HG03469 (cell line): ENCODE measurements around the gene ZFP36.

Experiments
- ATAC-seq: cut with Tn5 transposase; IDR thresholded peaks from one replicate; pipeline ENCODE4 v1.9.1; 2021; ENCODE audit warnings: mild to moderate bottlenecking, moderate library complexity, moderate number of reproducible peaks; ENCODE audit not compliant: unreplicated experiment

ZFP36 gene

GRCh38 chr19:39382991-39383828 lies 23.4 kb upstream of the ZFP36 start:
- no peak for ATAC-seq

- no peak for ATAC-seq
These were observed 21.6 kb upstream of the ZFP36 start for GRCh38 chr19:39384839-39385568.

- ATAC-seq = no peak
These were observed 20.8 kb upstream of the ZFP36 start for GRCh38 chr19:39385629-39386411.

- ATAC-seq = no peak
These were observed 20.1 kb upstream of the ZFP36 start for GRCh38 chr19:39386557-39386956.

GRCh38 chr19:39388657-39389056 lies 18.0 kb upstream of the ZFP36 start:
- ATAC-seq = no peak

GRCh38 chr19:39389631-39390414 lies 16.8 kb upstream of the ZFP36 start:
- ATAC-seq = no peak

- no peak for ATAC-seq
These were observed 16.2 kb upstream of the ZFP36 start for GRCh38 chr19:39390451-39390750.

- ATAC-seq = peak; percentile 81
These were observed 15.8 kb upstream of the ZFP36 start, which contains the start of the genes MED29 and PAF1 for GRCh38 chr19:39390751-39391437. MED29 (plus strand) TSS chr19:39391378; CDS start chr19:39391423, 45 bp downstream. PAF1 (minus strand) TSS chr19:39391106; CDS start chr19:39390864, 242 bp downstream.

GRCh38 chr19:39397360-39398296 lies 9.0 kb upstream of the ZFP36 start:
- ATAC-seq = no peak

- ATAC-seq = no peak
These were observed 8.3 kb upstream of the ZFP36 start for GRCh38 chr19:39398297-39398864.

- no peak for ATAC-seq
These were observed 7.0 kb upstream of the ZFP36 start for GRCh38 chr19:39399668-39400050.

- no peak for ATAC-seq
These were observed 6.6 kb upstream of the ZFP36 start for GRCh38 chr19:39400061-39400460.

GRCh38 chr19:39401070-39401548 lies 5.5 kb upstream of the ZFP36 start:
- no peak for ATAC-seq

- ATAC-seq = no peak
These were observed 4.9 kb upstream of the ZFP36 start for GRCh38 chr19:39401549-39402345.

GRCh38 chr19:39402346-39403300 lies 4.0 kb upstream of the ZFP36 start:
- no peak for ATAC-seq
